Cardiac muscle cell (in vitro differentiated cells and primary cell): ENCODE measurements around the gene PDLIM5. TPM values are rescaled to one million over a fixed set of nuclear protein-coding genes. Genes with fewer than 3 reads are reported as not detected.

Source experiments
- DNase-seq, 2 donors: peaks; one replicate each; pipeline versions ENCODE4 v3.0.0 to v3.0.0-alpha.2; 2010 to 2017; ENCODE audit warnings: low read depth in 1 of 2, low spot score in 1 of 2
- H3K27ac ChIP-seq: fragments of 200-600 bp; sonication (generic); 2 replicates; pipeline ENCODE4 v1.5.1; 2016
- H3K27me3 ChIP-seq: fragments of 200-600 bp; sonication (generic); 2 replicates; pipeline ENCODE4 v1.6.0; 2016; ENCODE audit warnings: control low read depth
- H3K36me3 ChIP-seq: fragments of 200-600 bp; sonication (generic); 2 replicates; pipeline ENCODE4 v1.5.1; 2016; ENCODE audit warnings: control low read depth
- H3K4me1 ChIP-seq: fragments of 200-600 bp; sonication (generic); 2 replicates; pipeline ENCODE4 v1.8.1; 2017; ENCODE audit warnings: low read depth, mild to moderate bottlenecking, mixed run types
- H3K4me3 ChIP-seq: fragments of 200-600 bp; sonication (generic); 2 replicates; pipeline ENCODE4 v1.5.1; 2016; ENCODE audit warnings: mild to moderate bottlenecking
- H3K9me3 ChIP-seq: fragments of 200-600 bp; sonication (generic); 2 replicates; pipeline ENCODE4 v1.5.1; 2017; ENCODE audit warnings: low read depth, mild to moderate bottlenecking, control low read depth
- polyA plus RNA-seq: library from polyadenylated mRNA; unstranded; fragments of >200 nt; fragmentation: Nextera tagmentation; extraction: Ambion mirVana; gene quantifications from 2 replicates; pipeline ENCODE4 v1.2.1, GENCODE V29; 2016
- total RNA-seq: library from RNA; depleted of rRNA; stranded (reverse); fragments of >200 nt; gene quantifications from 2 replicates; pipeline ENCODE4 v1.2.3, GENCODE V29; 2016
- TF ChIP-seq, protein P1 (sequence below): IDR thresholded peaks from 2 replicates; pipeline ENCODE4 v1.5.1; 2012; ENCODE audit warnings: low read depth, mild to moderate bottlenecking, low read length

The PDLIM5 gene
- total and polyA plus RNA-seq, 2 experiments from 2014 or later = 426 to 446 TPM

- Histone ChIP-seq H3K9me3 (no peaks in the 10 kb centered on the region), H3K27ac (peak overlapping the region; percentile 69), H3K4me3 (no peak overlapping the region), H3K27me3 (no peaks in the 10 kb centered on the region), H3K4me1 (peaks cover 32% of the 10 kb centered on the region), H3K36me3 (peaks cover 9% of the 10 kb centered on the region)
- DNase-seq = no peak
- TF ChIP-seq, protein P1, sequence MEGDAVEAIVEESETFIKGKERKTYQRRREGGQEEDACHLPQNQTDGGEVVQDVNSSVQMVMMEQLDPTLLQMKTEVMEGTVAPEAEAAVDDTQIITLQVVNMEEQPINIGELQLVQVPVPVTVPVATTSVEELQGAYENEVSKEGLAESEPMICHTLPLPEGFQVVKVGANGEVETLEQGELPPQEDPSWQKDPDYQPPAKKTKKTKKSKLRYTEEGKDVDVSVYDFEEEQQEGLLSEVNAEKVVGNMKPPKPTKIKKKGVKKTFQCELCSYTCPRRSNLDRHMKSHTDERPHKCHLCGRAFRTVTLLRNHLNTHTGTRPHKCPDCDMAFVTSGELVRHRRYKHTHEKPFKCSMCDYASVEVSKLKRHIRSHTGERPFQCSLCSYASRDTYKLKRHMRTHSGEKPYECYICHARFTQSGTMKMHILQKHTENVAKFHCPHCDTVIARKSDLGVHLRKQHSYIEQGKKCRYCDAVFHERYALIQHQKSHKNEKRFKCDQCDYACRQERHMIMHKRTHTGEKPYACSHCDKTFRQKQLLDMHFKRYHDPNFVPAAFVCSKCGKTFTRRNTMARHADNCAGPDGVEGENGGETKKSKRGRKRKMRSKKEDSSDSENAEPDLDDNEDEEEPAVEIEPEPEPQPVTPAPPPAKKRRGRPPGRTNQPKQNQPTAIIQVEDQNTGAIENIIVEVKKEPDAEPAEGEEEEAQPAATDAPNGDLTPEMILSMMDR = no peak
Measured at GRCh38 chr4:94497690-94498089, 45.9 kb downstream of the PDLIM5 start.

- Histone ChIP-seq H3K36me3 (peaks cover 9% of the 10 kb centered on the region), H3K4me3 (no peak overlapping the region), H3K4me1 (peaks cover 32% of the 10 kb centered on the region), H3K27me3 (no peaks in the 10 kb centered on the region), H3K27ac (peak overlapping the region; percentile 69), H3K9me3 (no peaks in the 10 kb centered on the region)
- DNase-seq = no peak
- TF ChIP-seq, protein P1 = no peak
Measured at GRCh38 chr4:94498502-94498901, 46.8 kb downstream of the PDLIM5 start.

- Histone ChIP-seq H3K27ac (no peak overlapping the region), H3K4me3 (no peak overlapping the region), H3K36me3 (peaks cover 9% of the 10 kb centered on the region), H3K9me3 (no peaks in the 10 kb centered on the region), H3K27me3 (no peaks in the 10 kb centered on the region), H3K4me1 (peaks cover 31% of the 10 kb centered on the region)
- TF ChIP-seq, protein P1 = no peak
- DNase-seq = peak in 1 of 2 donors; percentile 53
Measured at GRCh38 chr4:94500685-94501084, 48.9 kb downstream of the PDLIM5 start.

DNA sequence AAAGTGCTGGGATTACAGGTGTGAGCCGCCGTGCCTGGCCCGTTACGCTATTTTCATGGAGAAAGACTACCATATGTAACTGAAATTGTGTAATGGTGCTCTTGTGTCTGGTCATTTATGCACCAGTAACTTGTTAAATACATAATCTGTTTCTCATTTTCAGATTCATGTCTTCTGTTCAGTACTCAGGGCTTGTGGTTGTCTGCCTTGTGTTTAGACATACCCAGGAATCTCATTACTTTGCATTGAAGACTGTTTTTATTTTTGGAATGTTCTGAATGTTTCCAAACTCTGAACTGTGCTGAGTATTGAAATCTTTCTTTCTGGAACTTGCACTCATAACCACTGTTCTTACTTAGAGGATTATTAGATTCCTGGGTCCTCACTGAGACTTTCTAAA lies 52.8 kb downstream of the PDLIM5 start:
- H3K9me3 ChIP-seq = no peaks in the 10 kb centered on the region
- DNase-seq = peak in 1 of 2 donors; percentile 33
- peaks cover 14% of the 10 kb centered on the region for H3K36me3 ChIP-seq
- H3K27me3 ChIP-seq = no peaks in the 10 kb centered on the region
- H3K4me3 ChIP-seq = no peak overlapping the region
- peaks cover 49% of the 10 kb centered on the region for H3K4me1 ChIP-seq
- TF ChIP-seq, protein P1 = no peak
- H3K27ac ChIP-seq = peak overlapping the region; percentile 37

DNA sequence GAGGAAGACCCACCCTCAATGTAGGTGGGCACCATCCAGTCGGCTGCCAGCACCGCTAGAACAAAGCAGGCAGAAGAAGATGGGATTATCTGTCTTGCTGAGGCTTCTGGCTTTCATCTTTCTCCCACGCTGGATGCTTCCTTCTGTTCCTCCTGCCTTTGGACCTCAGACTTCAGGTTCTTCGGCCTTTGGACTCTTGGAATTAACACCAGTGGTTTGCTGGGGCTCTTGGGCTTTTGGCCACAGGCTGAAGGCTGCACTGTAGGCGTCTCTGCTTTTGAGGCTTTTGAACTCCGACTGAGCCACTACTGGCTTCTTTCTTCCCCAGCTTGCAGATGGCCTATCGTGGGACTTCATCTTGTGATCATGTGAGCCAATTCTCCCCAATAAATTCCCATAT lies 55.1 kb downstream of the PDLIM5 start:
- Histone ChIP-seq H3K4me1 (peaks cover 47% of the 10 kb centered on the region), H3K4me3 (no peak overlapping the region), H3K27ac (peak overlapping the region; percentile 68), H3K27me3 (no peaks in the 10 kb centered on the region), H3K9me3 (no peaks in the 10 kb centered on the region), H3K36me3 (peaks cover 7% of the 10 kb centered on the region)
- no peak for DNase-seq
- TF ChIP-seq, protein P1 = no peak

- TF ChIP-seq, protein P1 = no peak
- Histone ChIP-seq H3K9me3 (no peaks in the 10 kb centered on the region), H3K36me3 (peaks cover 7% of the 10 kb centered on the region), H3K4me1 (peaks cover 42% of the 10 kb centered on the region), H3K27me3 (no peaks in the 10 kb centered on the region), H3K4me3 (no peak overlapping the region), H3K27ac (peak overlapping the region; percentile 68)
- DNase-seq = no peak
Measured at GRCh38 chr4:94507281-94507680, 55.5 kb downstream of the PDLIM5 start.
